DND-41 (cell line): ENCODE data around the gene MEOX2.

Source experiments
- EZH2 ChIP-seq: IDR thresholded peaks from 3 replicates; pipeline ENCODE4 v1.6.1; 2012; ENCODE audit warnings: borderline replicate concordance, low read depth, mild to moderate bottlenecking, moderate library complexity, low read length, inconsistent platforms; ENCODE audit not compliant: severe bottlenecking
- TF ChIP-seq, protein P1 (sequence below): IDR thresholded peaks from 2 replicates; pipeline ENCODE4 v1.5.1; 2012; ENCODE audit warnings: borderline replicate concordance, low read length, moderate library complexity, mild to moderate bottlenecking; ENCODE audit not compliant: poor library complexity, severe bottlenecking; ENCODE audit errors: extremely low read depth

GRCh38 chr7:15625466-15625865, 61.0 kb downstream of the MEOX2 start:
- TF ChIP-seq, protein P1, sequence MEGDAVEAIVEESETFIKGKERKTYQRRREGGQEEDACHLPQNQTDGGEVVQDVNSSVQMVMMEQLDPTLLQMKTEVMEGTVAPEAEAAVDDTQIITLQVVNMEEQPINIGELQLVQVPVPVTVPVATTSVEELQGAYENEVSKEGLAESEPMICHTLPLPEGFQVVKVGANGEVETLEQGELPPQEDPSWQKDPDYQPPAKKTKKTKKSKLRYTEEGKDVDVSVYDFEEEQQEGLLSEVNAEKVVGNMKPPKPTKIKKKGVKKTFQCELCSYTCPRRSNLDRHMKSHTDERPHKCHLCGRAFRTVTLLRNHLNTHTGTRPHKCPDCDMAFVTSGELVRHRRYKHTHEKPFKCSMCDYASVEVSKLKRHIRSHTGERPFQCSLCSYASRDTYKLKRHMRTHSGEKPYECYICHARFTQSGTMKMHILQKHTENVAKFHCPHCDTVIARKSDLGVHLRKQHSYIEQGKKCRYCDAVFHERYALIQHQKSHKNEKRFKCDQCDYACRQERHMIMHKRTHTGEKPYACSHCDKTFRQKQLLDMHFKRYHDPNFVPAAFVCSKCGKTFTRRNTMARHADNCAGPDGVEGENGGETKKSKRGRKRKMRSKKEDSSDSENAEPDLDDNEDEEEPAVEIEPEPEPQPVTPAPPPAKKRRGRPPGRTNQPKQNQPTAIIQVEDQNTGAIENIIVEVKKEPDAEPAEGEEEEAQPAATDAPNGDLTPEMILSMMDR, result no peak
- no peak for TF ChIP-seq EZH2
